Activated CD4-positive, alpha-beta T cell treated with anti-CD3 and anti-CD28 coated beads, Interleukin-2, amount 50 U/mL, for 1 hour (primary cell): ENCODE results near the gene FBN1.

ENCODE experiments used
- DNase-seq: peaks from one replicate; pipeline ENCODE4 v3.0.0-alpha.2; 2020

FBN1 gene

DNA sequence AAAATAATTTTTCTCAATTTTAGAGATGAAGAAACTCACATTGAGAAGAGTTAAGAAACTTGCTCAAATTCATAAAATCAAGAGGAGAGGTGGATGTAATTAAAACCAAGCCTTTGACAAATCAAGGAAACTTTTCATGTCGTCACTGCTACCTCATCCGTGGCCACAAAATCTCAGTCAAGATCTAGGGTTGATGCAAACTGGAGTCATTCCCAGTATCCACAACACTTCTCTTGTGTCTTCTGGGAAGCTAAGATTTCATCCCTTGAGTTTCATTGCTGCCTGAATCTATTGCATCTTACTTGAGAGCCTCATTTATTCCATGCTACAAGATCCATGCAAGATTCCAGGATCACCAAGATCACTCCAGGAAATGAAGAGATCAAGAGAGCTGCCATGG is 5.4 kb upstream of the FBN1 start:
- DNase-seq = no peak

DNA sequence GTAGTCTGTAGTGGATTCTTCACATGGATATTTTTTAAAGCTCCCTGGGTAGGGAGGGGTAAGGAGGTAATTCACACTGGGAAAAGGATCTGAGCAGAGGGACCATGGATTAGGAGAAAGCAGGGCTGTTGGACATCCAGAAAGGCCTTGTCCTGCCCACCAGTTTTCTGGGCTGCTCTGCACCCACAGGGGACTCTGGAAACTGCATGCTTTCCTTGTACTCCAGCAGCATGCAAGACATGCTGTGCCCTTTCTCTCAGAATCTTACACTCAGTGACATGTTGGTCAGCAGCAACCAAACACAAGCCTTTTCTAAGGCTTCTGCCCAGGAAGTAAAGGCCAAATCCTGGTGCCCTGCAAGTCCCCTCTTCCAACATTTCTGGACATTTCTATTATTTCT is 2.5 kb upstream of the FBN1 start:
- DNase-seq = no peak

DNA sequence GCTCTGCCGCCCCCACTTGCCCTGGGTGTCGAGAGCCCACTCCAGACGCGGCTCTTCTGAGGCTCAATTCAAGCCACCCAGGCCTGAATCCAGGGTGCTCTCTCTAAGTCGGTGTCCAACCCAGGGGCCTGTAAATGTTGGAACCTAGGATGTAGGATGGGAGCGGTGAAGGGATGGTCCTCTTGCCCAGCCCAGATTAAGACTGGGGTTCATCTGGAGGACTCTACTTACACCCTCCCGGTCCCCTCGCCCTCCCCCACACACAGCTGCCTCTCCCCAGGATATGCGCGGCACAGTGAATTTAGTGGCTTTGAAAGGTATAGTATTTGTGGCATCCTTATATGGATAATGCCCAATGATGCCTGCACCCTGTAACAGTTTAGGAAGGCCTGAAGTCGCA is 822 bp upstream of the FBN1 start:
- DNase-seq = no peak

DNA sequence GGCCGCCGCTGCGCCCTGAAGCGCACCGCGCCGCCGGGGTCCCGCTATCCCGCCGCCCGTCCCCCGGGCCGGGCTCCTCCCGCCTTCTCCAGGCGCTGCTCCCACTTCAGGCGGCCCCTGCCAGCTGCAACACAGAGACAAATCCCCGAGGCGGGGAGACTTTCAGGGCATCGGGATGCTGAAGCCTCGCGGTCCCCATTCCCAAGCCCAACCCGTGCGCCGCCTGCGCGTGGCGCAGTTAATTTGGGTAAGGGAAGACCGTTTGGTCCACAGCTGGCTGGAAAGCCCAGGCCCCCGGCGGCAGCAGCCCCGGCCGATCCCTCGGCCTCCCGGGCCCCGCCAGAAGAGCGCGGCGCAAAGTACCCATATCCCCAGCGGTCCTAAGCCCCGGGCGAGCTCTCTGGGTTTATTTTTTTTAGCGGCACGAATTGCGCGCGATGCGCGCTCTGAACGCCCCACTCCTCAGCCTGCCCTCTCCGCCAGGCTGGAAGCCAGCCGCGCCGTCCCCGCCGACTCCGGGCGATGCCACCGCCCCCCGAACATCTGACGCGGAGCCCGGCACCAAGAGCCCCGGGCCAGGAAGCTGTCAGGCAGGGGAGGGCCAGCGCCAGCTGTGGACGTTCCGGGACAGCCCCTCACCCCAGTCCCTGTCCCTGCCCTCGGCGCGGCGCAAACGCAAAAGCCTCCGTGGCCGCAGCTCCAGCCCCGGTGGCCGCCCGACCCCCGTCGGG is 517 bp downstream of the FBN1 start:
- no peak for DNase-seq

DNA sequence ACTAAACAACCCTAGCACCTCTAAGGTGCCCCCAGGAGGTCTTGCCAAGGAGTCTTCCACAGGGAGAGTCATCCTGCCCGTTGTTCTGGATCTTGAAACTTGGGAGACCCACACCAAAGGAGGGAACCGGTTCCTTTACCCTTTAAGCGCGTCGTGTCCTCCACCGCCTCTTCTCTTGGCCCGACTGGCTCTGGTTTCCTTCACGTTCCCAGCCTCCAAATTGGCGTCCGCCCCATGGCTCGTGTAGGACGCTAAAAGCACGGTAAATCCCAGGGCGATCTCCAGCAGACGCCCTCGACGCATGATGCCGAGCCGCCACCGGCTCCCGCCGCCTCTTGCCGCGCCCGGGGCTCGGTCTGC is 1.1 kb downstream of the FBN1 start:
- no peak for DNase-seq

DNA sequence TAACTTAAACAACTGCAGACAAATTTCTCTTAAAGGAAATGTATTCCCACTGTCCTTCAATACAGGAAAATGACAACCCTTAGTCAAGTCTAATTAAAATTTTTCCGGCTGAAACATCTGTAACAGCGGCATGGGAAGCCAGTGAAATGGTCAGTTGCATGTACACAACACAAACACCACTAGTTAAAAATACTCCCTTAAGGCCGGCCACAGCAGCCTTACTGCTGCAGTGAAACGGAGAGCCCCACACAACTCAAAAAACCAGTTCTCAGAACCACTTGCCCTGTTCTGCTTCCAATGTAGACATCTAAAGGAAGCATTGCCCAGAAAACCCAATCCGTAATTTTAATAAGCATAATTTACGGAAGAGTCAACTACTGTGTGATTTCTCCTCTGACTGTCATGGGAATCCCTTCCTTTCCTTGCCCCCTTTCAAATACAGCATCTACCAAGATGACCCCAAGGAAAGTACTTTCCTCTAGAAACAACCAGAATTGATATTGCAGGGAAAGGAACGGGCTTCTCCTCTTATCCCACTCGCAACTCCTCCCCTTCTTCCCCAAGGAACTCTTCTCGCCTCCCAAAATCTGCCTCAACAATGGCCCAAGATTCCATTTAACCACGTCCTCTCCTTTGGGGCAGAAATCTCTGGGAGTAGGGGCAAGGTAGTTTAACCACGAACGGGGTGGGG is 1.6 kb downstream of the FBN1 start:
- no peak for DNase-seq

DNA sequence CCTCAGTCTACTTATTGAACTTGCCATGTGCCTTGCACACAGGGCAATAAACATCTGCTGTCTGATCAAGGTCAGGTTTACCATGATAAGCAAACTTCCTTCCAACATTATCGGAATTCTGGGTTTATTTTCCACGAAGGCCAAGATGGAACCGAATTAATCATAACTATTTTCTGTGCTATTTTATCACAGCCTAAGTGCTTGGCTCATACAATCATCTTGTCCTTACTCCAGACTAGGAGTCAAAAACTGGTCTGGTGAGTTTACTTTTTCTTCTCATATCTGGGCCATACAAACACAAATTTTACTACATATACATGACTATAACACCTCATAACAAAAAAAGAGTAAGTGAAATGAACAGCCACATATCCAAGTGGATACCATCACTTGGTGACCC is 2.3 kb downstream of the FBN1 start:
- no peak for DNase-seq

DNA sequence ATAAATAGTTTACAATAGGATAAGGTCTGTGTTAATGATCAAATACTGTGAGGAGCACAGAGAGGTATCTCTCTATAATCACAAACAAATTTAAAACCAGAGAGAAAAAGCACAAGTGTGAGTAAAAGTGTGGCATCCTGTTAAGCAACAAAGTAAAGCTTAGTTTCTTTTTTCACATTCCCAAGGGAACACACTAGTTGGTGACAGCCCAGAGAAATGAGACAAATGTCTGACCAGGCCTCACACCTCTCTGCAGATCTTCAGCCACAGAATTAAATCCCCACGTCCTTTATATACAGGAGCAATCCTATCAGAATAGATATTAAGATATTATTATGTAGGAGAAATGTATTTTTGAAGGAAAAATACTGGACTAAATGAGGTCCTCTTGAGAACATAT is 2.7 kb downstream of the FBN1 start:
- DNase-seq = no peak

DNA sequence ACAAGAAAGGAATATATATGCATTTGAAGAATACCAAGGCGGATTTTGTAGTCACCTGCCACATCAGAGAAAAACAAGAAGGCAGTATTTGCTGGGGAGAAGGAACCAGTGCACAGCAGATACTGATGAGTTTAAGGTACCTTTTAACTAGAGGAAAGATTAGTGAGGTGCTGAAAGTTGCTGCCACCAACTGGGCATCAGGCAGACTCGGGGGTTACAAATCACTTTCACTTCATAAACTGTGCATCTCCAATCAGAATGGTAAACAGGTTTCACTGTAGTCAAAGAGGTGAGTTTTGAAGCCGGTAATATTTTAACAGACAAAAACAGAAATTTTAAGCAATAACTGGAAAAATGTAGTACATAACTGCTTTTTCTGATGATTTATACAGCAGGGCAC is 4.1 kb downstream of the FBN1 start:
- no peak for DNase-seq

DNA sequence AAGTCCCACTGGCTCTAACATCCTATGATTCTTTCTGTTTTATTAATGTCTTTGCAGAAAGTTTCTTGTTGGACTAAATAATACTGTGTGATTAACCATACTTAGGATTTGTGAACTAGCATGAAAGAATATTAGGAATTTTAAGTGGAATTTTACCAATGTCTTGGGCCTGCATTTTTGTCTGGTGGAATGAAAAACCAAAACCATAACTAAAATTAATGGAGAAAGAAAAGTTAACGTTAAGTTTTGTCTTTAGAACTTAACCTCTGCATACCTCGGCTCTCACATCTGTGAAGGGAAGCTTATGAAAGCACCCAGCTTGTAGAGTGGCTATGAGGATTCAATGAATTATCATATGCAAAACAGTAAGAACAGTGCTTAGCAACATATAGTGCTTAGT is 6.5 kb downstream of the FBN1 start:
- DNase-seq = no peak

DNA sequence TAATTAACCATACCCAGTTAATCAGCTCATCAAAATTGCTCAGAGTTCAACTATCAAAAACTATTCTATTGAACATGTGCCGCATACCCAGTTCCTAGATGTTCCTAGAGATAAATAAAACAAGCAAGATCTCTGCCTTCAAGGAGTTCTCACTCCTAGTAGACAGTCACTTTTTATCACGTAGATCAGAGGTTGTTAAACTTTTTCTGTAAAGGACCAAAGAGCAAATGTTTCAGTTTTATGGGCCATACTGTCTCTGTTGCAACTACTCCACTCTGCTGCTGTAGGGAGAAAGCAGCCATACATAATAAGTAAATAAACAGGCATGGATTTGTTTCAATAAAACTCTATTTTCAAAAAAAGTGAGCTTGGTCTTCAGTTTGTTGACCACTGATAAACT is 7.9 kb downstream of the FBN1 start:
- no peak for DNase-seq

DNA sequence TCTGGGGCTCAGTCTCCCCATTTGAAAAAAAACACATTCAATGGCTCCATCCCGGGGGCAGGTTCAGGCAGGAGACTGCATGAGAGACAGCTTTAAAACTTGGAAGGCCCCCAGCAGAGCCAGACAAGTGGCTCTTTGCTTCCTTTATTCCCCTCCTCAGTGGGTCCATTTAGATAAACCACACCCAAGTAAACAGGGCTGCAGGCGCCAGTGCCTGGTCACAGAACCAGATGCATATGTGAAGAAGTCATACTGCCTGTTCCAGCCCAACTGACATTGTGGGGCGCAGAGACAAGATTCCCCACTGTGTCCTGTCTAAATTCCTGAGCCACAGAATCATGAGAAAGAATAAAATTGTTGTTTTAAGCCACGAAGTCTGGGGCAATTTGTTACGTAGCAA is 9.0 kb downstream of the FBN1 start:
- DNase-seq = no peak

DNA sequence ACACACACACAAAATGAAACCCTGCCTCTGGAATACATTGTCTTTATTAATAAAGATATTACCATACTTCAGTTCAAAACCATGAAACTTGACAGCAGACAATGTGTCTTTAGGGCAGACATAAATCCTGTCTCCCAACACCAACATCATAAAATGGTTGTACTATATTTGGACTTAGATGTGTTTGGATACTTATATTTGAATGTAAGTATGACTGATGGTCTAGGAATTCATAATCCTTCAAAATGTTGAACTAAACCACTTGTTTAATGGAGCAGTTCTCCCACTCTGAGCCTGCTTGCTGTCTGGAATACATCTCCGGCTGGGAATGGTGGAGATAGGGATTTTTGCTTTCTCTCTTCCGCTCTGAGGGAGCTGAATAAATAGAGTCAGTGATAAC is 10.6 kb downstream of the FBN1 start:
- DNase-seq = no peak

DNA sequence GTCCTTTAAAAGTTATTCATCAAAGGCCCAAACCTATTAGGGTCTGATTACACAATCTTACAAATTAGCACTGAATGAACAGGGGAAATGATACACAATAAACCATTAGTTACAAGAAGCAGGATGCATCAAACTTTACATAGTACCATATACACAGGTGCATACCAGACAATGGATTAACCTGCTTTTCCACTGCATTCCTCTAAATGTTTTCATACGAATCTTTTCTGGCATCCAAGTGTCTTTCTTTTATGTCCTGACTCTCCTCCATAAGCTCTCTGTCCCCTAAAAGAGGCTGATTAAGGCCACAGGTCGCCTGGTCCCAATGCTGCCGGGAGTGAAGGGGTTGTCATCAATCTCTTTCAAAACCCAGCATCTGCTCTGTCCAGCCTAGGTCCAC is 11.4 kb downstream of the FBN1 start:
- no peak for DNase-seq

DNA sequence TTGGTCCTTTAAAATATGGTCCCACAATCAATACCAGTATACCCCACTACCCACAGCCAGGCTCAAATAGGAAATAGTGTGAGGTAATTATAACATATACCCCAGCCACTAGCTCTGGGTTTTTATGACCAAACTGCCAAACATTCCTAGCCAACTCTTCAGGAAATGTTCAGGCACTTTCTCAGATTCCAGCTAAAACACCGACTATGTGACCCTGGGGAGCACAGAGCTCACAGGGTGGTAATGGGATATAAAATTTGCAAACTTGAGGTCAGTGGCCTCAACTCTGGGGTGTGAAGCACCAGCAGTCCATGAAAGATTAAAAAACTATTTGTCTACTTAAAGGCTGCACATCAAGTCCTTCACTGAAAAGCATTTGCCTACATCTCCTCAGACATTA is 12.9 kb downstream of the FBN1 start:
- DNase-seq = no peak

DNA sequence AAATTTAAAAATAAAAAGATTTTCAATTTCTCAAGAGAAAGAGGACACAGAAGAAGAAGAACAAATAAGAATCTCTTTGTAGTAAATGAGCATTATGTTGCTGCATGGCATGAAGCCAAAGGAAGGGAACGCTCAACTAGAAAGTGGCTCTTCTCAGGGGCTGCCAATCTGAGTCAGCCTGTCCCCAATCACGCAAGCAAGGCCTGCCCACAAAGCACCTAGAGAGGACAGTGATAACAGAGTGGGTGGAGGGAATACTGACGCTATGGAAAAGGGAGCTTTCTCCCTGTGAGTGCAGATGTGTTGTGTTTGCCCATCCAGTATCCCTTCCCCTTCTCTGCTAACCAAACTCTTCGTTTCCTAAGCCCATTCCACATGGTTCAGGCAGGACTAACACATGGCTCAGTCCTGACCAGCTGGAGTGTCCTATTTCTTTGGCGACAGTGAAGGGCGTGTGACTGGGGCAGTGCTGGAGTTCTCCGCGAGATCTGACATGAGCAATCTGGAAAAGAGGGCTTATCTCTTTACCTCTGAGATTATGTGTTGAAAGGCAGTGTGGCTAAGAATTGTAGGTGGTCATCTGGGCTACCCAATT is 14.2 kb downstream of the FBN1 start:
- no peak for DNase-seq

DNA sequence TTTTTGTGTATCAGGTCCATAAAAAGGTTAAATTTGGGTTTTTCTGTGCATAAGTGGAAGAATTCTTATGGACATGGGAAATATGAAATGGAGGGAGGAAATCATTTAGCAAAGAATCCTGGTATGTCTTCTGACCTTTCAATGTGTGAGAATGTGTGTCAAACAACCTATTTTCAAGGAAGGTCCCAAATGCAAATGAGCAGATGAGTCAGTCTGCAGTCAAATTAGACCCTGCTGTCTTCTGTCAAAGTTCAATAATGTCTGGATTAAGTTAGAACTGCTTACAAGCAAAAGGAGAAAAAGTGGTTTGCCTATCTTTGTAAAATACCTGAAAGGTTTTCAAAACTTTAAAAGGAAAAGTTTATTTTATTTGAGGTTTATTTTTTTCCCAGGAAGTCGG is 15.3 kb downstream of the FBN1 start:
- DNase-seq = no peak

DNA sequence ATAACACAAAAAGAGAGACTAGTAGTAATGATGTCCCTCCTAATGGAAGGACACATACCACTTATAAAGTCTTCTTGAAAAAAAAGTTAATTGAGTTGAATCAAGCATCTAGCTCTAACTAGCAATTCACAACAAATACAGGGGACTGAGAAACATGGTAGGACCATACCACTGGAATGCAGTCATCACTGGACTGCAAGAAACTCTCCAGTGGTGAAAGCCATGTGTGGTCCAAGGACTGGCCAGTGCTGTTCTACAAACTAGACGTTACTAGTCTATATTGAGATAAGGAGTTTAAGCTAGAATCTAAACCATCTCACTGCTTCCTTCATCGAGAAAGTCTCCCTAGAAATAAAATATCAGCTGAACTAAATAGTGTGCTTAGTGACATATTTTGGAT is 16.7 kb downstream of the FBN1 start:
- no peak for DNase-seq

DNA sequence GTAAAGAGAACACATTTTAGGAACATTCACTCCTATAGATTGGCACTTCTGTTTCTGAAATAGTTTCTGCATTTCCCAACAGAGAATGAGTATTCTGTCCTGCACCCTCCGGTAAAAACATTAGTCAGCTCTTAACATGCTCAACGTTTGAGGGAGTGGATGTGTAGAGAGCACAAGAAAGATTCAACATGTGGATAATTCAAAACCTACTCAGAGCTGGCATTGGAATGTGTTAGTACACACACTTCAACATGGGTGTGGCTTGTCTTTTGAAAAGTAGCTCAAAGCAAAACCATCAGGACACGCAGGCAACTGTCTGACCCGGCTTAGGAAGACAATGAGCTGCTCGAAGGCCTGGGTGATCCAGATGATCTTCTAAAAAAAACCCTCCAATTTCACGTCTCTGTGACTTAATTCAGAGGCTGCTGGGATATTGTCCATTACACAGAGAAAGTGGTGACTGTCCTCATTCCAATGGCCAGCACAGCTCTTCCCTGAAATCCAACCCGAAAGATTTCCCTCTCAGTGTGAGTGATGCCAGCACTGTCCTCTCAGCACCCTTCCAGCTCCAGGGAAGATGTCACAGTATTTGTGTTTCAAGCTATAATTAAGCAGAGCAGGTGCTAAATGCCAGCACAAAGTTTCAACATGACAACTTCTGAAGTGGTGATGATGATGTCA is 18.1 kb downstream of the FBN1 start:
- DNase-seq = no peak

DNA sequence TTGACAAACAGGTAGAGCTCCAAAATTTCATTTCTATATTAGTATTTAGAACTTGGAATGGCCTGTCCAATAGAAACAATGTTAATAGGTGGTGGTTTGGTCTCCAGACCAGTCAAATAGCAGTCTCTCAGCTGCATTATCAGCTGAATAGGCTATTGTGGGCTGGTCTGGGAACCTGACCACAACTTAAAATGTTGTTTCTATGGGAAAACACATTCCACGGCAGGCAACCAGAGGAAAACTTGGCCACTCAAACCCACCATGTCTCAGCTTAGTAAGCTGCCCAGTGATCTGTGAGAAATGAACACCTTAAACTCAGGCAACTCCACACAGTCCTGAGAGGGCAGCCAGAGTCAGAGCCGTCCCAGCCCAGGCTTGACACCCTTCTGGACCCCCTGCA is 20.4 kb downstream of the FBN1 start:
- no peak for DNase-seq

DNA sequence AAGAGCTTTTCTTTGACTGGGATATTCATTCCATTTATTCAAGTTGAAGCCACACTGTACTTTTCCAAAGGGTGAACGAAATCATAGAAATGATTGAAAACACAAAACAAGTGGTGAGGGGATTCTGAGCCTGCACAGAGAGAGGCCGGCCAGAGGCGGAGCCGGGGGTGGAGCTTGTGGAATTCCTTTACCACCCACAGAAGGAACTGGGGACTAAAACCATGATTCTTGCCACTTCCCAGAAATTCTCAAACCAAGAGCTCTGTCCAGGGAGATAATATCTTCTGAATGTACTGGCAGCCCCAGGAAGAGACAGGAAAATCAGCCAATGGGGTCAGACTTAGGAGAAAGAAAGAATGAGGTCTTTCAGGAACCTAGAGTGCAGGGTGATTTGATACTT is 20.8 kb downstream of the FBN1 start:
- DNase-seq = no peak

DNA sequence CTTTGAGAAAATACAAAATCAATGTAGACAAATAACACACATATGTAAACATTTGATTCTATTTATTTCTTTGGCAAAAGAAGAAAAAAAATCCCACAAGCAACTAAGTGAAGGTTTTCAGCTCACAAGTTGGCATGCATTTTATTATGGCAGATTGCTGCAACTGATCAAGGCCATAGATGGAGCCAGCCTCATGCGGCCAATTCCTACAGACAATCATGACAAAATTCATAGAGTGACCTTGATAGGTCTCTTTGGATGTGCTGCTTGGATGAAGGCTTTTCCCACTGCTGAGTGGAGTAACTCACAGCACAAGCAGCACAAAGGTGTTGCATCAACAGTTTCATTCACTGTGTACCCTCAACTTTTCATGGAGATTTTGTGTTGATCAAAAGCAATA is 22.1 kb downstream of the FBN1 start:
- no peak for DNase-seq

DNA sequence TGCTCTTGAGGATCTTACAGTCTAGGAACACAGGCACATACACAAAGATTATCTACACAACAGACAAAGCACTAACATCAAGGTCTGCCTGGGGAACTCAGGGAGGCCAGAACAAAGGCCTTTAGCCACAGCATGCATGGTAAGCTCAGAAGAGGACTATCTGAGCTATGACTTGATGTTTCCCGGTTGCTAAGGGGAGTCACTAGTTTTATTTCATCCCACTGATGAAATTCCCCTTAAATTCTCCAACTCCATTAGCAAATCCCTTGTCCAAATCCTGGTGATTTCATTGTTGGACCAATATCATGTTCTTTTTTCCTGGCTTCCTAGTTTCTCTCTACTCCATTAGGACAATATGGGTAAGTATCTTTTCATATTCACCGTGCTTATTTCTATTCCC is 23.3 kb downstream of the FBN1 start:
- DNase-seq = no peak

DNA sequence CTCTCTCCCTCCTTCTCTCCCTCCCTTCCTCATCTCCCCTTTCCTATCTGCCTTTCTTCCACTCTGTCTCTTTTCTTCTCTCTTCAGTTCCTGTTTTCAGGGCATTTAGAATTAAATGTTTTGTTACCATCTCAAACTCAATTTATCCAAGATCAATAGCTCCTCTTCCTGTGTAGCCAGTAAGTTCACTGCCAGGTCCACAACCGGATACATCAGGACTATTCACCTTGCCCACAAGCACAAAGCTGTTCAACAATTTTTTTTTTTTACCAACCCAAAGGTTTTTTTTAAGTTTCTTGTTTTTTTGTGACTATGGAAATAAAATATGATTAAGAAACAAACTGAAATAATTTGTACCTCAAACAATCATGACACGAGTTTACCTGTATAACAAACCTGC is 26.1 kb downstream of the FBN1 start:
- DNase-seq = no peak
